ENCODE measurements around the gene CAMK2G.

CAMK2G gene

GRCh38 chr10:73859784-73860491 lies 14.4 kb downstream of the CAMK2G start:
- DNase-seq: no peak

- DNase-seq: no peak
Measured at GRCh38 chr10:73859428-73859783, 14.9 kb downstream of the CAMK2G start.

GRCh38 chr10:73858750-73859427 lies 15.5 kb downstream of the CAMK2G start:
- DNase-seq: no peak

- DNase-seq: no peak
Measured at GRCh38 chr10:73858013-73858708, 16.2 kb downstream of the CAMK2G start.

GRCh38 chr10:73857446-73857845 lies 16.9 kb downstream of the CAMK2G start:
- DNase-seq: no peak

- DNase-seq: no peak
Measured at GRCh38 chr10:73856261-73856660, 18.1 kb downstream of the CAMK2G start.

GRCh38 chr10:73855413-73855812 lies 18.9 kb downstream of the CAMK2G start:
- no peak for DNase-seq

GRCh38 chr10:73854310-73854709 lies 20.0 kb downstream of the CAMK2G start:
- DNase-seq: no peak

GRCh38 chr10:73853196-73853595 lies 21.2 kb downstream of the CAMK2G start:
- no peak for DNase-seq

- DNase-seq: no peak
Measured at GRCh38 chr10:73850863-73851461, 23.4 kb downstream of the CAMK2G start.

GRCh38 chr10:73850211-73850610 lies 24.1 kb downstream of the CAMK2G start:
- DNase-seq: no peak

- no peak for DNase-seq
Measured at GRCh38 chr10:73848821-73849489, 25.4 kb downstream of the CAMK2G start.

- no peak for DNase-seq
Measured at GRCh38 chr10:73847031-73847430, 27.3 kb downstream of the CAMK2G start.

- DNase-seq: no peak
Measured at GRCh38 chr10:73843261-73843660, 31.1 kb downstream of the CAMK2G start.

GRCh38 chr10:73842349-73842748 lies 32.0 kb downstream of the CAMK2G start:
- no peak for DNase-seq

GRCh38 chr10:73841526-73842285 lies 32.6 kb downstream of the CAMK2G start:
- no peak for DNase-seq

- no peak for DNase-seq
Measured at GRCh38 chr10:73841061-73841421, 33.3 kb downstream of the CAMK2G start.

- no peak for DNase-seq
Measured at GRCh38 chr10:73840403-73841060, 33.8 kb downstream of the CAMK2G start.

GRCh38 chr10:73840056-73840402 lies 34.3 kb downstream of the CAMK2G start:
- DNase-seq: no peak

- DNase-seq: no peak
Measured at GRCh38 chr10:73839276-73839966, 34.9 kb downstream of the CAMK2G start.

GRCh38 chr10:73838827-73839226 lies 35.5 kb downstream of the CAMK2G start:
- no peak for DNase-seq

All from NCI-H1436 treated with DMSO at 0.1 percent for 48 hours (cell line).